ENCODE measurements around the gene ABL1.
"Not testable (repeated sequence)": the region's sequence is repeated elsewhere in the genome, so short reads cannot be mapped to it uniquely, and the experiment has no call there.

Gene ABL1

GRCh38 chr9:130825351-130825651, 9.8 kb upstream of the ABL1 start:
- DNase-seq (ENCODE audit: low read depth): no peak

DNA sequence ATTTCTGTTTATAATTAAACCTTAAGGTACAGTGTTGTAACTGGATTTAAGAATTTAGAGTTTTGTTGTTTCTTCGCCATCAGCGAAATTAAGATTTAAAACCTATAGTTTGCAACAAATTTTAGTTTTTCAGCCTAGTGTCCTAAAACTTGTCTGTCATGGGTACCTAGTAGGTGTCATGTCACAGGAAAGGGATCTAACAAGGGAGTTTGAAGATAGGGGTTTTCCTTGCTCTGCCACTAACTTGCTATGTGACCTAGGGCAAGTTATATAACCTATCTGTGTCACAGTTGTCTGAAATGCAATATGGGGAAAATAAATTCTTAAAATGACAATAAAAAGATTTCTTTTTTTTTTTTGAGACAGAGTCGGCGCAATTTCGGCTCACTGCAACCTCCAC, 9.2 kb upstream of the ABL1 start:
- no peak for DNase-seq (ENCODE audit: low read depth)

DNA sequence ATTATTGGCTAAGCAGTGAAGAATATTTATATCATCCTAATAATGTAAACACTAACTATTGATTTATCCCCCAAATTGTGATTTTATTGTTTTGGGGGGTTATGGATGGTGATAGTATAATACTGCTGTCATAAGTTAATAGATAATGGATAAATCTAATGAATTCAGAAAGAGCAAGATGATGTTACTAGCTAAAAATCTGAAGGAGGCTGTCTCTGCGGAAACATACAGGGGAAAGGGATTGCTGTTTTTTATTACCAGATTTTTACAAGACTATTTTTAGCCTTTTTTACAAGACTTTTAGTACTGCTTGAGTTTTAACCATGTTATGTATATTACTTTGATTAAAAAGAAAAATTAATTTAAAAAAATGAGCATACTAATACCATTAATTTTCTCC, 5.3 kb upstream of the ABL1 start:
- no peak for DNase-seq (ENCODE audit: low read depth)

DNA sequence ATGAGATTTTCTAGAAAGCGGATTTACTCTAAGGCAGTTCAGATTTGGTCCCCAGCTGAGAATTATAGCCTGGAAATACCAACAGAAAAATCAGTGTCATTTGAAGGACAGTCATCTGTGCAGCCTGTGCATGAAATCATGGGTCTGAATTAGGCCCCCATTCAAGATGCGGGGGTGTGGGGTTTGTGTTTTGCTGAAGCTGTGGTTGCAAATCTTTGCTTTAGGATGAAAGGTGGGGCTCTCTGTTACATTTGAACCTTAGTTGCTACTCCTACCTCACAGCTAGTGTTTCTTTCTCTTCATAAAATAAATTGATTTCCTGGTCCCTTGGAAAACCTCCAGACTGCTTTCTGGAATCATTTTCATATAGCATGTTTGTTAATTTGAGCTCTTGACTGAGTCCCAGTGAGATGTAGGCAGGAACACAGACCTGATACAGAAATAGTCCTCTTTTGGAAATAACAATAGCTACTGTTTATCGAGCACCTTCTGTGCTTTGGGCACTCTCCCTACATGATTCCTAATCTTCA, 4.8 kb upstream of the ABL1 start:
- no peak for DNase-seq (ENCODE audit: low read depth)

- DNase-seq (ENCODE audit: low read depth): no peak
These were observed 4.0 kb upstream of the ABL1 start for GRCh38 chr9:130831077-130831476.

- DNase-seq (ENCODE audit: low read depth): no peak
These were observed 1.7 kb upstream of the ABL1 start for GRCh38 chr9:130833031-130833990.

DNA sequence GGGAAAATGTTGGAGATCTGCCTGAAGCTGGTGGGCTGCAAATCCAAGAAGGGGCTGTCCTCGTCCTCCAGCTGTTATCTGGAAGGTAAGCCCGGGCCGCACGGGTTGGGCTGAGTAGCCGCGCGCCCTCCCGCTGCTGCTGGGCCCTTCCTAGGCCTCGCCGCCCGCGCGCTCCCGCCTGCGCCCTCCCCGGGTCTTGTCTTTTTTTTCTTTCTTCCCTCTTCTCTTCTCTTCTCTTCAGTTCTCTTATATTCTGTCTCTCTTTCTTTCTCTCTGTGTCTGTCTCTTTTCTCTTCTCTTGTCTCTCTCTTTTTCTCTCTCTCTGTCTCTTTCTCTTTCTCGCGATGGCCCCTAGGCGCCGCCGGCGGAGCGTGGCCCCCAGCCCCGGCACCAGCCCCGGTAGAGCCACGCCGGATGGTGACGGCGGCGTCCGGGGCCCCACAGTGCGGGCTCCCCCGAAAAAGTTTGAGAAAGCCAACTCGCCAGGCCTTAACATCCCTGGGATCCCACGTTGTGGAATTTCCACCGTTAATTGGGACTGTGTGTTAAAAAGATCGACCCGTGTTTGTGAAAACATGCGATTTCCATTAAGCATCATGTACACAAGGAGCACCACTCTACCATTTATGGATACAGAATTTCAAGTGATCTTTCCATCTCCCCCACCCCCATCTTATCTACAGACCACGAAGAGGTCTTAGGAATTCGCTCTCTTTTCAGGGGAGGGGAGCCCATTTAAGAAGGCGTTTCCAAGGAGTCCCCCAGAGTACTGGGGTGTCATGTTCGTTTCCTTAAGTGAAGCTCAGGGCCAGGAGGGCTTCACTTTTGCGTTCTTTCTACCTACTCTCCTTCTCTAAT, 616 bp downstream of the ABL1 start:
- DNase-seq (ENCODE audit: low read depth): peak; percentile 18

GRCh38 chr9:130837002-130837511, 2.0 kb downstream of the ABL1 start:
- no peak for DNase-seq (ENCODE audit: low read depth)

DNA sequence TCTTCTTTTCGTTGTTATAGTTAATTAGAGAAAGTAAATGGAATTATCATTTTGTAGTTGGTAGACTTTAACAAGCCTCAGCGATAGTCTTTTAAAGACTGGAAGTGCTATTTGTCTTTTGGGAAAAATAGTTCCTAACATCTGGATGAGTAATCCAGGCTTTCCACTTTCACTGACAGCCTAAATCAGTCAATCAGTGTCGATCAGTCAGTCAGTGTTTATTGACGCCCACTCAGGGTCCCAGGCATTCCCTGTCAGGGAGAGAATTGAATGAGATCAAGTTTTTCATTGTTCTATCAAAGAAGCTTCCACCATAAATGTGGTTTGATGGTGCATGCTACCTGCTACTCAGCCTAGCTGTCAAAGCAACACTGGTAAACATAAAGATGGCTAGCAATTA, 2.6 kb downstream of the ABL1 start:
- no peak for DNase-seq (ENCODE audit: low read depth)

DNA sequence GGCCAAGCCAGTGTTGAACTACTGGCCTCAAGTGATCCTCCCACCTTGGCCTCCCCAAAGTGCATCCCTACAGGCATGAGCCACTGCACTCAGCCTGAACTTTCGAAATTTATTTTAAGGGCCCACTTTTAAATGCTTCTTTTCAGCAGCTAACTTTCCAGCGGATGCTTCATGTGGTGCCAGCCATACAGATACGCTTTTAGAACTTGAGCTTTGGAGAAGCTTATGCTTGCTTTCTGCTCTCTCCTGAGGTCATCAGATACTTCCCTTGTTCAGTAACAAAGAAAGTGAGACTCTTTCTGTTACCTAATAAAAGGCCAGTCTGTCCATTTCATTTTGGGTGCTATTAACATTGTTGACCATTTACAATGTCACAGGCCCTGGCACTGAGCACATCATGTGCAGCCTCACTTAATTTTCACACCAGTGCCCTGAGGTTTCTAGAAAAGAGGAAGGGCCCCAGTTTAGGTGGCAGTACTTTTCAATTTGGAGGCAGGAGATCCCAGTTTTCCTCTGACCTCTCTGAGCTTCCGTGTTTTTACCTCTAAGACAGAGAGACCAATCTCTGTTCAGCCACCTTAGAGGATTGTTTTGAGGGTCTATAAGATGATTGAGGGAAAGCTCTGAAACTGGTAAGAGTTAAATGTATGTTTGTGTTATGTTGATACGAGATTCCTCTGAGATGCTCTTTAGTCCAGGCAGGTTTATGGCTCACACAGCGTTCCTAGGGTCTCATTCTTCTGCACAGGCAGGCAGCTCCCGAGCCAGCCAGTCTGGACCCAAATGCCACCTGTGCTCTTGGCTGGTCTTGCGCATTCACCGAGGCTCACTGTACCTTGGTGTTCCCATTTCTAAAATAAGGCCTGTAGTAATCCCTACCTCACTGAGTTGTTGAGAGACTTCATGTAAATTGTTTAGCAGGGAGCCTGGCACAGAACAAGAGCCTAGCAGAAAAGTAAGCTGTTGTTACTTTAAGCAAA, 4.4 kb downstream of the ABL1 start:
- no peak for DNase-seq (ENCODE audit: low read depth)

DNA sequence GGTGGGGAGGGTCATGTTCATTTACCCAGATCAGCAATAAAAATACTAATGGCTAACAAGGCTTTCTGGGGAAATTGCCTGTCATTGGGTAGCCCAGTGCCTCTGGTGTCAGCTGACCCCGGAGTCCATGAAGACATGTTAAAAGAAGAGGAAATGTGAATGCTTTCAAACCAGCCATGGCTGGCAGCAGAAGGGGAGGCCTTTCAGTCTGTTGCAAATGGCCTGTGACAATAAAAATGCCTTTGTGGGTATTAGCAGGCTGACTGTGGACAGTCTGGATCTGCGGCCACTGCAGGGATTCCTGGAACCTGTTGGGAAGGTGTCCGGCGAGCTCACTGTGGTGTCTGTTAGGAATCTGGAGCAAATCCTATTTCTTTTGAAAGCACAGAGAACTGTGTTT, 7.5 kb downstream of the ABL1 start:
- no peak for DNase-seq (ENCODE audit: low read depth)

- DNase-seq (ENCODE audit: low read depth): no peak
These were observed 8.2 kb downstream of the ABL1 start for GRCh38 chr9:130843049-130843908.

GRCh38 chr9:130844044-130844451, 9.0 kb downstream of the ABL1 start:
- DNase-seq (ENCODE audit: low read depth): no peak

DNA sequence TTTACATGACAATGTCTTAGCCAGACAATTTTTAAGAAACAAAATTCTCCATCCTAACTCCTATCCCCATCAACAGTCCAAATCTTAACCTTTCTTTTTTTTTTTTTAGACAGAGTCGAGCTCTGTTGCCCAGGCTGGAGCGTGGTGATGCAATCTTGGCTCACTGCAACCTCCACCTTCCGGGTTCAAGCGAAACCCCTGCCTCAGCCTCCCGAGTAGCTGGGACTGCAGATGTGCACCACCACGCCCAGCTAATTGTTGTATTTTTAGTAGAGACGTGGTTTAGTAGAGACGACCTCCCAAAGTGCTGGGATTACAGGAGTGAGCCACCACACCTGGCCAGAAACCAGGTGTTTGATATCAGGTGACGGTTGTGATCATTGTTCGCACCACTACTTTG, 10.2 kb downstream of the ABL1 start:
- no peak for DNase-seq (ENCODE audit: low read depth)

DNA sequence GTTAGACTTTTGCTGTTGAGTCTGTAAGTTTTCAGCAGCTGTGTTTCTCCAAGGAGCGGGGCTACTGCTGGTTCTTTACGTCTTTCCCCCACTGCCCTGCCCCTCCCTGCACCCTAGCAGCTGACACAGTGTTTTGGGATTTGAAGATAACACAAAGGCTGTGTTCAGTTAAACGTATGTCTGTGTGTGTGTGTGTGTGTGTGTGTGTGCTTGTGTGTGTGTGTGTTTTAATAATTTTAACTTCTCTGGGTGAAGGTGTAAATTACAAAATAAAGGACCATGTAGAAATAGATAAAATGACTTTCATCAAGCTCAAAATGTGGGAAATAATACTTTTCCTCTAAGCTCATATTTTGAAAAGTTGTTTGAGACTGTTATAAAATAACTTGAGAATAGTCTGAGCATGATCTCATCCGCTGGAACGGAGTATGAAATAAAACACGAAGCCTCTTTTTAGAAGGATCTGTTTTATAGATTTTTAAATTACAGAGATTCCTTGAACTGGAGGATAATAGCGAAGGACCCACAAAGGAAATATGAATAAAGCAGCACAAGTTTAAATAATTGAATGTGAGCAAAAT, 10.9 kb downstream of the ABL1 start:
- DNase-seq (ENCODE audit: low read depth): no peak

DNA sequence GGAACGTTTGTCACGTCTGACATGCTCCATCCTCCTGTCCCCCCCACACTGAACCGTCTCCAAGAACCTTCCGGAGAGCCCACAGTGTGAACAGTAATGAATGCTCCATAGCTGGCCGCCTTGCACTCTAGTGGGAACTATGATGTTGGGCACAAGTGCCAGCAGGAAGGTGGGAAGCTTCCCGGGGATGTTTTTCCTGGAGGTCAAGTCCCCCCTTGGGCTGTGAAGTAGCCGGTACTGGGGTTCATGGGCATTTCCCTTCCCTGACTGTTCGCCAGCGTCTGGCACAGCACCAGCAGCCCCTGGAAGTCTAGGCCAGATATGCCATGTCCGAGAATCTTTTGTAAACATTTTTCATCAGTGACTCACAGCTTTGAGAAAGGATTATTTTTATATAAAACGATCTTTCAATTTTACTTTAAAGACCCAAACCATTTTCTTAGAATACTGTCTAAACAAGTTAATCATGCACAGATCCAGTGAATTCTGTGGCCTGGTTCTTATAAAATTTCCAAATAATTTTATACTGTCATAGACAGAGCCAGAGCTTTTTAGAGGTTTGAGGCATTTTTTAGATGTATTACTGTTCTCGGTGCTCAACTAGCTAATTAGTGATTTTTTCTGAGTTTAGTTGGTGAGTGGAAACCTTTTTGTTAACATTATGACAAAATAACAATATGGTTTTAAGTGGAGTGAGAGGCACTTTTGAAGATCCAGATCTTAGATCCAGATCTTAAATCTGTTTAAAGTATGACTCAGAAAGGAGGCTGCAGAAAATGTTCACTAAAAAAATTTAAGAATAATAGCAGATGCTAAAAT, 11.6 kb downstream of the ABL1 start:
- no peak for DNase-seq (ENCODE audit: low read depth)

GRCh38 chr9:130847306-130848217, 12.5 kb downstream of the ABL1 start:
- no peak for DNase-seq (ENCODE audit: low read depth)

DNA sequence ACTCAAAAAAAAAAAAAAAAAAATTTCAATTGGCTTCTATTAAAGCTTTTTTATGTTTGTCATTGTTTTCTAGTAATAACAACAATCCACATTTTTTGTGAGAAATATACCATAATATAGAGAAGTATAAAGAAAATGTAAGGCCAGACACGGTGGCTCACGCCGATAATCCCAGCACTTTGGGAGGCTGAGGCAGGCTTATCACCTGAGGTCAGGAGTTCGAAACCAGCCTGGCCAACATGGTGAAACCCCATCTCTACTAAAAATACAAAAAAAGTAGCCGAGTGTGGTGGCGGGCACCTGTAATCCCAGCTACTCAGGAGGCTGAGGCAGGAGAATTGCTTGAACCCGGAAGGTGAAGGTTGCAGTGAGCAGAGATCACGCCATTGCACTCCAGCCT, 13.5 kb downstream of the ABL1 start:
- DNase-seq (ENCODE audit: low read depth): not testable (repeated sequence)

All from stimulated activated CD4-positive, alpha-beta T cell treated with anti-CD3 and anti-CD28 coated beads, Interleukin-2, amount 100 ng/mL, for 4 hours (primary cell).